COLO829 (cell line): ENCODE data around the gene CNIH3.

Source experiments
- DNase-seq: peaks from one replicate; pipeline ENCODE4 v3.0.0; 2012; ENCODE audit warnings: low spot score

Gene CNIH3

DNA sequence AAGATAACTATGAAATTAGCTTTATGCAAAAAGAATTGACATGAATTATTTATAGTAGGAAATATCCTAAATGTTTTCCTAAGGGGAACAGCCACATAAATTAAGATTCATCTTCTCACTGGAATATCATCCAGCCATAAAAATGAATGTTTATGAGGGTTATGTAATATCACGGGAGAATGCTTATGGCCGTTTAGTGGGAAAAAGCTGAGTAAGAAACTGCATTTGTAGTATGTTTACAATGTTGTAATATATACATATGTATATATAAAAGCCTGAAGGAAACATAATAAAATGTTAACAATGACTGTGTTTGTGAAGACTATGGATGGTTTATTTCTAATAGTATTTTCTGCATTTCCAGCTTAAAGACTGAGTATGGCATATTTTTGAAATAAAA is 161.1 kb downstream of the CNIH3 start:
- no peak for DNase-seq

DNA sequence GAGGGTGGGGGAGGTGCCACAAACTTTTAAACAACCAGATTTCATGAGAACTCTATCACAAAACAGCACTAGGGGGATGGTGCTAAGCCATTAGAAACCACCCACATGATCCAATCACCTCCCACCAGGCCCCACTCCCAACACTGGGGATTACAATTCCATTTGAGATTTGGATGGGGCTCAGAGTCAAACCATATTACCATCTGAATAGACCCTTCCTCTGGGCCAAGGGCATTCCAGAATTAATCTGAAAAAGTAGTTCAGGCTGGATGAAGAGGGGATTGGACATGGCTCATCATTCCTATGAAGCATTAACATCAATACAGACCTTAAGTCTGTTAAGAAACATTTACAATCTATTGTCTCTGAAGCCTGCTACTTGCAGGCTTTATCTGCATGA is 163.4 kb downstream of the CNIH3 start:
- no peak for DNase-seq

- DNase-seq = no peak
These were observed 164.6 kb downstream of the CNIH3 start for GRCh38 chr1:224780736-224781135.

DNA sequence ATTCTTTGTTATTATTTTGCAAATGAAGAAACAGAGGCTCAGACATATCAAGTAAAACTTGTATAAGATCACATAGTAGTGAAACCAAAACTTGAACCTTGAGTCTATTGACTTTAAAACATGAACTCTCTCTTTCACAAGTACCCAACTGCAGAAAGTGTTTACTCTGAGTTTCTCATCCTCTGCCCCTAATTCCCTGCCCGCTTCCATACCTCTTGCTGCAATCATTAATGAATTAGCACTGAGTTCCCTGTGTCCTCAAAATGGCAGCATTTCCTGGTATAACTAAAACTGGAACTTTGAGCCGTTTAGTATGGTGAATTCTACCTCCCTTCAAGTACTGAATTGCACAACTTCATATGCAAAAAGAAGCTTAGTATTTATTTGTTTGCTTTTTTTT is 165.7 kb downstream of the CNIH3 start:
- DNase-seq = no peak

DNA sequence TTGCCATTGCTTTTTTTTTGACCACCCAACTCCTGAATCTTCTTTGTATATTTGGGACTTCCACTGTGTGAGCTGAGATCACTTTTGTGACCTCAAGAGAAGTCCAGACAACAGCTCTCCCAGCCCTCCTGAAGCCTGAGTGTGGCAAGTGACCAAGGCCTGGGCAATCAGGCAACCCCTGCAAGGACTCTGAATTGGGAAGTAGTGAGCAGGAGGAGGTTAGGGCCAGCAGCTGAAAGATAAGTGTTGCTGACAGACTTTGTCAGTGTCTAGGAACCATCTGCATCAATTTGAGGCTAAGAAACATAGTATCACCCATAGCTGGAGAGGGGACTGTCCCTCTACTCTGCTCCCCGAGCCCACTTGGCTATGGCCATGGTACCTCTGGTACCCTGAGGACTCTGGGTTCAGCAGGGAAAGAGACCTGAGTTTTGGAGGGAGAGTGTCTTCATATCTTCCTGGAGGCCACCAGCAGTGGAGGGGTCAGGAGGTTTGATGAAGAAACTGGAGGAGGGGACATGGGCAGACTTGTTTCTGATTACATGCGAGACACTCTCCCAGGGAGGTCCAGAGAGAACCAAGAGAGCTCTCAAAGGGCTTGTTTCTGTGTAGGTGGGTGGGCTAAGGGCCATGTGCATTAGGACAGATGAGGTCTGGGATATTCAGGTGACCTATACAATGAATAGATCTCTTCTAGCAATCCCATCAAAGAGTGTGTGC is 166.3 kb downstream of the CNIH3 start:
- DNase-seq = no peak

DNA sequence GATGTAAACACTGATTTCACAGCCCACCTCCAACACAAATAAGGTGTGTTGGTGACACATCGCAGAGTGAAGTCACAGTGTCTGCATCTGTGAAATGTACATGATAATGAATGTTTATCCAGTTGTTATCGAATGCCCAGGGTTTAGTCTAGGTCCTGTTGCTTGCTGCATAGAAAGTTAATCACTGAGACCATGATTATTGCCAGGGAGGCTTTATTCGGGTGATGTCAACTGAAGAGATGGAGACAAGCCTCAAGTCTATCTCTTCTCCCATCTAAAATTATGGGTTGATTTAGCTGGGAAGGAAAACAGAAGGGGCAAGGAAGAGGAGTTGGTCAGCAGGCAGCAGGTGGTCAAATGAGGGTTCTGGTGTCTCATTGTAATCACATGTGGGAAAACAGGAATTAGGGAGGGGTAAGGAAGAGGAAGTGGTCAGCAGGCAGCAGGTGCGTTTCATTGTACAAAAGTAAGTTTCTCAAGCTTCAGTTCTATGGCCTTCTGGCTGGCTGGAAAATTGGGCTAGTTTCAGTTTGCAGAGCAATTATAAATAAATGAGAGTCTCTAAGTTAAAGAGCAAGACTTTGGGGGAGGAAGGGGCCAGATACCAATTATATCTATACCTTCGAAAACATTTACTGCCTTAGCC is 167.0 kb downstream of the CNIH3 start:
- no peak for DNase-seq

DNA sequence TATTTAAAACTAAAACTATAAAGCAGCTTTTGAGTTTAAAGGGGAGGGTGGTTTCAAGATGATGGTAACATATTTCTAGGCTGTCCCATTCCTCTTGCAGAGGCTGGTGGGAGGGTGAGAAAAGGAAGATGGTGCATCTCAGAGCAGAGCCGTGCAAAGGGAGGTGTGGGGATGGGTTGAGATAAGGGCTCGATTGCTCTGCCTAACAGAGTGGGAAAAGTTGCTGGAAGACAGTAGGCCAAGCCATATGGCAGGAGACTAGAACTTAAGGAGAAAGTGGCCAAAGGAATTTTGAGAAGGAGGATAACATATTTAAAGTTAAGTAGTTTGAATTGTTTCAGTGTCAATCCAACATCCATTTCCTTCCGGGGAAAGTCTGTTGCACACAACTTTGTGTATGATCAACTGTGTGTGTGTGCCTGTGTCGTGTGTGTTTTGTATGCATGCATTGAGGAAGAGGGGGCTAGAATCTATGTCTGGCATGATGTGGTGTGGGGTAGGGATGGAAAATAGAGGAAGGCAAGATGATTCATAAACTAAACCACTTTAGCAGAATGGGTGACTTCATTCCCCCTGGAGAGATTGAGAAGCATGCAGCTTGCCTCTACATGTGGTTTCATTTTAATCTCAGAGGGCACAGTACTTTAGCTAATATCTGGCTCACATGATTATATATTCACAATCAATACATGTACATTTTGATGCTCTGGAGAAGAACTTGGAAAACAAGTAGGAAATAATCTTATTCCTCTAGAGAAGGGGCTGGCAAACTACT is 168.3 kb downstream of the CNIH3 start:
- DNase-seq = no peak

GRCh38 chr1:224785040-224785328 is 168.9 kb downstream of the CNIH3 start:
- DNase-seq = no peak

- DNase-seq = no peak
These were observed 169.5 kb downstream of the CNIH3 start for GRCh38 chr1:224785622-224786021.

GRCh38 chr1:224786533-224787250 is 170.6 kb downstream of the CNIH3 start:
- DNase-seq = no peak

DNA sequence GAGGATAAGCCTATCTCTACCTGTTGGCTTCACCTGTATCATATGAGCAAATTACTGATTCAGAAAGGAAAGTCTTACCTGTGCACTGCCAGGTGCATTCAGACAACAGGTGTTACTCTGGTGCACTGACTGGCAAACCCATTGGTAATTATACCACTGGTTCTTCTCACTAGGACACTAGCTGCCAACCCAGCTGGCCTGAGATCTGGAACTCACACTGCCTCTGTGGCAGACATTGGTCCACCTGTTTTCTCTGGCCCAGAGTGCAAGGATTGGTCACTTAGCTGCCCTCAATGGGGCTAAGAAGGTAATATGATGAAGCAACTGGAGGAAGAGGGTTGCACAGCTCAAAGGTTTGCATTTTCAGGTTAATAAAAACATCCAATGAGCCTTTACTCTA is 173.2 kb downstream of the CNIH3 start:
- DNase-seq = no peak
